LNCaP clone FGC (cell line): Measurements from ENCODE around the gene CDCA8.

ENCODE experiments used
- DNase-seq: peaks from one replicate; pipeline ENCODE4 v3.0.0-alpha.2; 2011; ENCODE audit warnings: low read depth
- H3K4me3 ChIP-seq: 2 replicates; pipeline ENCODE4 v1.5.1; 2011; ENCODE audit warnings: mild to moderate bottlenecking, low read depth, low read length, control low read depth
- CTCF ChIP-seq: IDR thresholded peaks from 2 replicates; pipeline ENCODE4 v1.5.1; 2012; ENCODE audit warnings: mild to moderate bottlenecking; ENCODE audit not compliant: control insufficient read depth, insufficient read depth; ENCODE audit errors: extremely low read depth

CDCA8 gene

GRCh38 chr1:37661401-37661800 is 30.9 kb upstream of the CDCA8 start:
- no peak for DNase-seq
- TF ChIP-seq CTCF: no peak
- no peak overlapping the region for H3K4me3 ChIP-seq

DNA sequence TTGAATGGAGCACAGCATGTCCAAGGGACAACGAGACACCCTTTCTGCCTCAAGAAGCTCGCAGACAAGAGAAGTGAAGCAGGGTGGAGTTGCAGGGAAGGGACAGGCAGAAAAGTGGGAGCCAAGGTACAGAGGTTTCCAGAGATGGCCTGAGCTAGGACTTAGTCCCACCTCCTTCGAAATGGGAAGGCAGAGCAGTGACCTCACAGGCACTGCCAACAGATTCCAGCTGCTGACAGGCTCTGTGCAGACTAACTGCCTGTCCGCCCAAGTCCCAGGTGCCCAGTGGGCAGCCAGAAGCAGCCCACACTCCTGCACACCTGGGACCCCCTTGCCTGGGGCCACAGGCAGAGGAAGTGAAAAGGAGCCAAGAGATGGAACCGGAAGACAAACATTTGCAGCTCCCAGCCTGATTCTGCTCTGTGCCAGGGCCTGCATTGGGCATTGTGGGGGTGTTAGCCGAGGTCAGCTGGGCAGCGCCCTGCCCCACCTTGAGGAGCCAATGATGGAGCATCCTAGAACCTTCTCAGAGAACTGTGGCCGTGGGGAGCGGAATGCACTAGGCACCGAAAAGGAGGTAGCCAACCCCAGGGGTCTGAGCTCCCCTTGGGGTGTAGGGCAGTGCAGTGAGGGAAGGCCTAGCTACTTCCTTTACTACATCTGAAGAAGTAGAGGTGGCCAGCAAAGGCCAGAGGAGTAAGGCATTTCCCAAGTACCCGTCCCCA is 30.1 kb upstream of the CDCA8 start:
- DNase-seq: no peak
- no peak for TF ChIP-seq CTCF
- no peak overlapping the region for H3K4me3 ChIP-seq

- no peak overlapping the region for H3K4me3 ChIP-seq
- DNase-seq: no peak
- no peak for TF ChIP-seq CTCF
Measured at GRCh38 chr1:37663426-37664000, 28.8 kb upstream of the CDCA8 start.

- no peak overlapping the region for H3K4me3 ChIP-seq
- TF ChIP-seq CTCF: no peak
- DNase-seq: peak; percentile 14
Measured at GRCh38 chr1:37666241-37666867, 26.0 kb upstream of the CDCA8 start.

DNA sequence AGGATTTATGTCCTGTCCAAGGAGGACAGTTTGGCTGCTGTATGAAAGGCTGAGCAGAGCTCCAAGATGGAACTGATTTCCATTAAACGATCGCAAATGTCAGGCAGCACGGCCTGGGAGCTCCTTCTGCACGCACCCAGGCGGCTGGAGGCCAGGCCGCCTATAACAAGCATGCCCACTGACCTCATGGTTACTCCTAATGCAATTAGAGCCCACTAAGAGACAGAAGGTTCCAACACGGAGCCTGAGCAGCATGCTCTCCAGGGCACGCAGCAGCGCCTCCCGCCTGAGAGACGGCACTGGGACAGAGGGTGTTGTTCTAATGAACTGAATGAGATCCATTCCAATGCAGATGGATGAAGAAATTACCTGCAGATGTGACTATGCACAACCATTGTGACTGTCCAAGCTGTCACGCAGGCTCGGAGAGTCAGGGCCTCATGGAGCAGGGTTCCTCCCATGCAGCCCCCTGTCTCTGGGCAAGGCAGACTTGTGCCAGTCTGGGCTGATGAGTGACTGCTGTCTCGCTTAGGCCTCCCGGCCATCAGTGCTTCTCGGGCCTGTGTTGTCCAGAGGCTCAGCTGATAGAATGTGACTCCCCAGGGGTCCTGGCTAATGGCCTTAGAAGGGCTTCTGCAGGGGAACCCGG is 25.2 kb upstream of the CDCA8 start:
- no peak for TF ChIP-seq CTCF
- H3K4me3 ChIP-seq: no peak overlapping the region
- DNase-seq: no peak

DNA sequence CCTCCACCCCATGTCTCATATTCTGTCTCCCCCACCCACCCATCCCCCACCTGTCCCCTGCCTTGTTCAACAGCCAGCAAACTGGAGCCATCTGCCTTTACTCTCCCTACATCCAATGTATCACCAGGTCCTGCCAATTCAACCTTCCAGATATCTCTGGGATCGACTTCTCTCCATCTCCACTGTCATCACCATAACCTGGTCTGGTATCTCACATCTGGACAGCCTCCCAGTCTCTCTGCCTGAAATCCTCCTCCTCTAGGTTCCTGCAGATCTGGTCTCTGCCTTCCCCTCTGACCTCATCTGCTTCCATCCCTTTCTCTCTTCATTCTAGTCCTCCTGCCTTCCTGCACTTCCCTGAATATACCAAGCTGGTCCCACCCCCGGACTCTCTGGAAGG is 22.2 kb upstream of the CDCA8 start:
- TF ChIP-seq CTCF: no peak
- DNase-seq: no peak
- no peak overlapping the region for H3K4me3 ChIP-seq
